Coronary artery (tissue), 2 donors: ENCODE measurements around the gene NFATC2IP.
"Not testable (repeated sequence)": the region's sequence is repeated elsewhere in the genome, so short reads cannot be mapped to it uniquely, and the experiment has no call there.

Source experiments
- DNase-seq: peaks from one replicate; pipeline ENCODE4 v3.0.0-alpha.2; 2017; ENCODE audit warnings: low spot score
- H3K27ac ChIP-seq, 2 donors: fragments of 200-600 bp; sonication (generic); one replicate each; pipeline ENCODE4 v1.5.1; 2016 to 2019
- H3K4me3 ChIP-seq: fragments of 200-600 bp; sonication (generic); 2 replicates; pipeline ENCODE4 v1.5.1; 2016; ENCODE audit warnings: mild to moderate bottlenecking, moderate library complexity
- TF ChIP-seq, protein P1 (sequence below): fragments of 200-600 bp; sonication (generic); IDR thresholded peaks from one replicate; pipeline ENCODE4 v1.5.1; 2019; ENCODE audit warnings: antibody characterized with exemption

NFATC2IP gene

DNA sequence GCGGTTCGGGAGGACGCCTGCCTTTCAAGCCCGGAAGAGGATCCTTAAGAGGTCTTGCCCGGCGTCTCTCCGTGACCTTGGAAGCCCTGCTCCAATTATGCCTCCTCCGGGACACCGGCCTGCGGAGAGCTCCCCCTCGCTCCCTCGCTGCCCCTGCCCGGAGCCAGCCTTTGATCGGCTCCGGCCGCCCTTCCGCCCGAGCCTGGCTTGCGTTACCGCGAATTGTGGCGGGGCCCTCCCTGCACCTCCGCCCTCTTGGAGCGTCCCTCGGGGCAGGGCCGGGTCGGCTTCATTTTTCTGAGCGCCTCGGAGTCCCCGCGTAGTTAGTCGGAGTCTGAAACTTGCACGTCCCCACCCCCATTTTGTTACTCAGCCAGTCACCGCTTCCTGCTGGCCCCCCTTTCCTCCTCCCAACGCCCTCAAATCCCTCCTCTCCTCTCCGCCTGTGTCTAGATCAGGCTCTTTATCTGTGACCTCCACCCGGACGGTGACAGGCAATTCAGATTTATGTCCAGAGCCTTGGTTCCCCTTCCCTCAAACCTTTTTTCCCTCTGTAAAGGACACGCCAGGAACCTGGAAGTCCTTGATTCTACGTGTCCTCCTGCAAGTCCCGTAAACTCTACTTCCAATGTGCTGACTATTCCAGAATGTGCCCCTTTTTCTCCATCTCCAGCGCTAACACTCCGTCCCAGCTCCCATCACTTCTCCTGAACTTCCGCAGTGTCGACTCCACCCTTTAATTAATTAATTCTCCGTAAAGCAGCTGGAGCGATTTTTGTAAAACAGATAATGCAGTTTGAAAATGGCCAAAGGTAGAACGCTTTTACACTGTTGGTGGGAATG, 25.1 kb upstream of the NFATC2IP start:
- TF ChIP-seq, protein P1, sequence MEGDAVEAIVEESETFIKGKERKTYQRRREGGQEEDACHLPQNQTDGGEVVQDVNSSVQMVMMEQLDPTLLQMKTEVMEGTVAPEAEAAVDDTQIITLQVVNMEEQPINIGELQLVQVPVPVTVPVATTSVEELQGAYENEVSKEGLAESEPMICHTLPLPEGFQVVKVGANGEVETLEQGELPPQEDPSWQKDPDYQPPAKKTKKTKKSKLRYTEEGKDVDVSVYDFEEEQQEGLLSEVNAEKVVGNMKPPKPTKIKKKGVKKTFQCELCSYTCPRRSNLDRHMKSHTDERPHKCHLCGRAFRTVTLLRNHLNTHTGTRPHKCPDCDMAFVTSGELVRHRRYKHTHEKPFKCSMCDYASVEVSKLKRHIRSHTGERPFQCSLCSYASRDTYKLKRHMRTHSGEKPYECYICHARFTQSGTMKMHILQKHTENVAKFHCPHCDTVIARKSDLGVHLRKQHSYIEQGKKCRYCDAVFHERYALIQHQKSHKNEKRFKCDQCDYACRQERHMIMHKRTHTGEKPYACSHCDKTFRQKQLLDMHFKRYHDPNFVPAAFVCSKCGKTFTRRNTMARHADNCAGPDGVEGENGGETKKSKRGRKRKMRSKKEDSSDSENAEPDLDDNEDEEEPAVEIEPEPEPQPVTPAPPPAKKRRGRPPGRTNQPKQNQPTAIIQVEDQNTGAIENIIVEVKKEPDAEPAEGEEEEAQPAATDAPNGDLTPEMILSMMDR: no peak
- peak overlapping the region; percentile 90 to 97 for H3K27ac ChIP-seq
- DNase-seq: peak; percentile 86
- peak overlapping the region; percentile 91 for H3K4me3 ChIP-seq

DNA sequence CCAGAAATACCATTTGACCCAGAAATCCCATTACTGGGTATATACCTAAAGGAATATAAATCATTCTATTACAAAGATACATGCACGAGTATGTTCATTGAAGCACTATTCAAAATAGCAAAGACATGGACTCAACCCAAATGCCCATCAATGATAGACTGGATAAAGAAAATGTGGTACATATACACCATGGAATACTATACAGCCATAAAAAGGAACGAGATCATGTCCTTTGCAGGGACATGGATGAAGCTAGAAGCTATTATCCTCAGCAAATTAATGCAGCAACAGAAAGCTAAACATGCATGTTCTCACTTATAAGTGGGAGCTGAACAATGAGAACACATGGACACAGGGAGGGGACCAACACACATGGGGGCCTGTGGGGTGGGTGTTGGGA, 24.5 kb upstream of the NFATC2IP start:
- H3K4me3 ChIP-seq: peak overlapping the region; percentile 91
- not testable (repeated sequence) for DNase-seq
- peak overlapping the region in 1 of 2 donors; percentile 97 for H3K27ac ChIP-seq

GRCh38 chr16:28927815-28928214, 22.9 kb upstream of the NFATC2IP start:
- TF ChIP-seq, protein P1: no peak
- Histone ChIP-seq H3K27ac (no peak overlapping the region), H3K4me3 (no peak overlapping the region)
- no peak for DNase-seq

GRCh38 chr16:28930203-28930602, 20.5 kb upstream of the NFATC2IP start:
- Histone ChIP-seq H3K4me3 (no peak overlapping the region), H3K27ac (no peak overlapping the region)
- TF ChIP-seq, protein P1: no peak
- no peak for DNase-seq

- Histone ChIP-seq H3K4me3 (no peak overlapping the region), H3K27ac (no peak overlapping the region)
- TF ChIP-seq, protein P1: no peak
- no peak for DNase-seq
Observed at GRCh38 chr16:28930652-28931051, 20.1 kb upstream of the NFATC2IP start.

- Histone ChIP-seq H3K27ac (no peak within 1 kb of the TSS), H3K4me3 (no peak within 1 kb of the TSS)
- no peak for DNase-seq
- TF ChIP-seq, protein P1: no peak
Observed at GRCh38 chr16:28931801-28932225, 18.9 kb upstream of the NFATC2IP start, which contains the start of gene CD19. CD19 (plus strand) TSS chr16:28931971; CDS start chr16:28932001, 30 bp downstream.

DNA sequence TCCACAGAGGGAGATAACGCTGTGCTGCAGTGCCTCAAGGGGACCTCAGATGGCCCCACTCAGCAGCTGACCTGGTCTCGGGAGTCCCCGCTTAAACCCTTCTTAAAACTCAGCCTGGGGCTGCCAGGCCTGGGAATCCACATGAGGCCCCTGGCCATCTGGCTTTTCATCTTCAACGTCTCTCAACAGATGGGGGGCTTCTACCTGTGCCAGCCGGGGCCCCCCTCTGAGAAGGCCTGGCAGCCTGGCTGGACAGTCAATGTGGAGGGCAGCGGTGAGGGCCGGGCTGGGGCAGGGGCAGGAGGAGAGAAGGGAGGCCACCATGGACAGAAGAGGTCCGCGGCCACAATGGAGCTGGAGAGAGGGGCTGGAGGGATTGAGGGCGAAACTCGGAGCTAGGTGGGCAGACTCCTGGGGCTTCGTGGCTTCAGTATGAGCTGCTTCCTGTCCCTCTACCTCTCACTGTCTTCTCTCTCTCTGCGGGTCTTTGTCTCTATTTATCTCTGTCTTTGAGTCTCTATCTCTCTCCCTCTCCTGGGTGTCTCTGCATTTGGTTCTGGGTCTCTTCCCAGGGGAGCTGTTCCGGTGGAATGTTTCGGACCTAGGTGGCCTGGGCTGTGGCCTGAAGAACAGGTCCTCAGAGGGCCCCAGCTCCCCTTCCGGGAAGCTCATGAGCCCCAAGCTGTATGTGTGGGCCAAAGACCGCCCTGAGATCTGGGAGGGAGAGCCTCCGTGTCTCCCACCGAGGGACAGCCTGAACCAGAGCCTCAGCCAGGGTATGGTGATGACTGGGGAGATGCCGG, 18.2 kb upstream of the NFATC2IP start:
- TF ChIP-seq, protein P1: no peak
- Histone ChIP-seq H3K27ac (no peak overlapping the region), H3K4me3 (no peak overlapping the region)
- no peak for DNase-seq
